PC-9 (cell line): ENCODE results near the gene ZNHIT2.

Experiments
- EZH2 ChIP-seq: fragments of 200-600 bp; sonication (generic); IDR thresholded peaks from 2 replicates; pipeline ENCODE4 v1.8.0; 2017; ENCODE audit warnings: antibody characterized with exemption, low read depth
- TF ChIP-seq, protein P1 (sequence below): fragments of 200-600 bp; sonication (generic); conservative IDR thresholded peaks from 2 replicates; pipeline ENCODE4 v1.6.1; 2017; ENCODE audit warnings: mixed run types, antibody characterized with exemption, mild to moderate bottlenecking, moderate library complexity

DNA sequence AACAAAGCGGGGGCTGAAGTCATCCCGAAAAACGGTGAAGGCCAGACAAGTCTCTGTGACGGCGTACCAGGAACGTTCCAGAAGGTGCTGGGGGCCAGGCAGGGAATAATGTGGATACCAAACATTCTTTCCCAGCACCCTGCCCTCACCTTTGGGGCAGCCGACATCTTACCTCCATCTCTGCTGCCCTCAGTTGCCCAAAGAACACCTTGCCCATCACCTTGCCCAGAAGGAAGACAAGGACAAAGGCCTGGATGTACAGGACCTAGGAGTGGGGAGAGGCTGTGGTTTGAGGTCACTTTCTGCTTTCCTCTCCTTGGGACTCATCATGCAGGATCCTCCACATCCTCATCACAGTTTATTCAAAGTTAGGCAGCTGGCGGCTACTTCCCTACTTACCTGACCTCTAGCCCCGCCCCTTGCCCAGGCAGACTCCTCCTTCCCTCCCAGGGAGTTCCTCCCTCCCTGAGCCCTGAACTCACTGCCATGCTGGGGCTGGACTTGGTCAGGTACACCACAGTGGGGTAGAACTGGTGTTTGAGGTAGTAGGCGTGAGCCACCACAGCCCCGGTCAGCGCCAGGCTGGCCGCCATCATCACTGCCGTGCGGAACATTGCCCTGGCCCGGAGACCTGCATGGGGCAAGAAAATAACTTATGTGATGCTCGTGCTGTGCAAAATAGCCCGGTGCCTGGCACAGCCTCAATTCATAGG is 15.6 kb upstream of the ZNHIT2 start:
- TF ChIP-seq, protein P1, sequence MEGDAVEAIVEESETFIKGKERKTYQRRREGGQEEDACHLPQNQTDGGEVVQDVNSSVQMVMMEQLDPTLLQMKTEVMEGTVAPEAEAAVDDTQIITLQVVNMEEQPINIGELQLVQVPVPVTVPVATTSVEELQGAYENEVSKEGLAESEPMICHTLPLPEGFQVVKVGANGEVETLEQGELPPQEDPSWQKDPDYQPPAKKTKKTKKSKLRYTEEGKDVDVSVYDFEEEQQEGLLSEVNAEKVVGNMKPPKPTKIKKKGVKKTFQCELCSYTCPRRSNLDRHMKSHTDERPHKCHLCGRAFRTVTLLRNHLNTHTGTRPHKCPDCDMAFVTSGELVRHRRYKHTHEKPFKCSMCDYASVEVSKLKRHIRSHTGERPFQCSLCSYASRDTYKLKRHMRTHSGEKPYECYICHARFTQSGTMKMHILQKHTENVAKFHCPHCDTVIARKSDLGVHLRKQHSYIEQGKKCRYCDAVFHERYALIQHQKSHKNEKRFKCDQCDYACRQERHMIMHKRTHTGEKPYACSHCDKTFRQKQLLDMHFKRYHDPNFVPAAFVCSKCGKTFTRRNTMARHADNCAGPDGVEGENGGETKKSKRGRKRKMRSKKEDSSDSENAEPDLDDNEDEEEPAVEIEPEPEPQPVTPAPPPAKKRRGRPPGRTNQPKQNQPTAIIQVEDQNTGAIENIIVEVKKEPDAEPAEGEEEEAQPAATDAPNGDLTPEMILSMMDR, result 0 out of 2 replicates have a peak, but pooled peaks have one; percentile 0
- TF ChIP-seq EZH2, result no peak
